Measurements from ENCODE around the gene DNAH7. TPM values are rescaled to one million over a fixed set of nuclear protein-coding genes. Genes with fewer than 3 reads are reported as not detected.

DNAH7 gene
- total and polyA plus RNA-seq, 2 of the 8 experiments (the other 6 are each of a cell fraction or from before 2014, with no cell fraction given): 0.07 to 0.08 TPM

DNA sequence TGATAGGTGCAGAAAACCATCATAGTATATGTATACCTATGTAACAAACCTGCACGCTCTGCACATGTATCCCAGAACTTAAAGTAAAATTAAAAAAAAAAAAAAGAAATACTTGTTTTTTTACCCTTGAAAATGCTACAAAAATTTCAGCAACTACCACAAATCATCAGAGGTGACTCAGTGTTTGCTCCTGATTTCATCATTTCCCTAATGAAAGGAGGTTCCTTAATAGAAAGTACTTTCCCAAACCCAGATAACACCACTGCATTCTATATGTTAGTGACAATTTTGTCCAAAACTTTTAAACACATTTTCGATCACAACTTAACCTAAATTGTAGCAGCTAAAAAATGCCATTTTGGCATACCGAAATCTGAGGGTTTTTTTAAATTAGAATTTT is 248.3 kb downstream of the DNAH7 start (continued):
- TF ChIP-seq, protein P1, sequence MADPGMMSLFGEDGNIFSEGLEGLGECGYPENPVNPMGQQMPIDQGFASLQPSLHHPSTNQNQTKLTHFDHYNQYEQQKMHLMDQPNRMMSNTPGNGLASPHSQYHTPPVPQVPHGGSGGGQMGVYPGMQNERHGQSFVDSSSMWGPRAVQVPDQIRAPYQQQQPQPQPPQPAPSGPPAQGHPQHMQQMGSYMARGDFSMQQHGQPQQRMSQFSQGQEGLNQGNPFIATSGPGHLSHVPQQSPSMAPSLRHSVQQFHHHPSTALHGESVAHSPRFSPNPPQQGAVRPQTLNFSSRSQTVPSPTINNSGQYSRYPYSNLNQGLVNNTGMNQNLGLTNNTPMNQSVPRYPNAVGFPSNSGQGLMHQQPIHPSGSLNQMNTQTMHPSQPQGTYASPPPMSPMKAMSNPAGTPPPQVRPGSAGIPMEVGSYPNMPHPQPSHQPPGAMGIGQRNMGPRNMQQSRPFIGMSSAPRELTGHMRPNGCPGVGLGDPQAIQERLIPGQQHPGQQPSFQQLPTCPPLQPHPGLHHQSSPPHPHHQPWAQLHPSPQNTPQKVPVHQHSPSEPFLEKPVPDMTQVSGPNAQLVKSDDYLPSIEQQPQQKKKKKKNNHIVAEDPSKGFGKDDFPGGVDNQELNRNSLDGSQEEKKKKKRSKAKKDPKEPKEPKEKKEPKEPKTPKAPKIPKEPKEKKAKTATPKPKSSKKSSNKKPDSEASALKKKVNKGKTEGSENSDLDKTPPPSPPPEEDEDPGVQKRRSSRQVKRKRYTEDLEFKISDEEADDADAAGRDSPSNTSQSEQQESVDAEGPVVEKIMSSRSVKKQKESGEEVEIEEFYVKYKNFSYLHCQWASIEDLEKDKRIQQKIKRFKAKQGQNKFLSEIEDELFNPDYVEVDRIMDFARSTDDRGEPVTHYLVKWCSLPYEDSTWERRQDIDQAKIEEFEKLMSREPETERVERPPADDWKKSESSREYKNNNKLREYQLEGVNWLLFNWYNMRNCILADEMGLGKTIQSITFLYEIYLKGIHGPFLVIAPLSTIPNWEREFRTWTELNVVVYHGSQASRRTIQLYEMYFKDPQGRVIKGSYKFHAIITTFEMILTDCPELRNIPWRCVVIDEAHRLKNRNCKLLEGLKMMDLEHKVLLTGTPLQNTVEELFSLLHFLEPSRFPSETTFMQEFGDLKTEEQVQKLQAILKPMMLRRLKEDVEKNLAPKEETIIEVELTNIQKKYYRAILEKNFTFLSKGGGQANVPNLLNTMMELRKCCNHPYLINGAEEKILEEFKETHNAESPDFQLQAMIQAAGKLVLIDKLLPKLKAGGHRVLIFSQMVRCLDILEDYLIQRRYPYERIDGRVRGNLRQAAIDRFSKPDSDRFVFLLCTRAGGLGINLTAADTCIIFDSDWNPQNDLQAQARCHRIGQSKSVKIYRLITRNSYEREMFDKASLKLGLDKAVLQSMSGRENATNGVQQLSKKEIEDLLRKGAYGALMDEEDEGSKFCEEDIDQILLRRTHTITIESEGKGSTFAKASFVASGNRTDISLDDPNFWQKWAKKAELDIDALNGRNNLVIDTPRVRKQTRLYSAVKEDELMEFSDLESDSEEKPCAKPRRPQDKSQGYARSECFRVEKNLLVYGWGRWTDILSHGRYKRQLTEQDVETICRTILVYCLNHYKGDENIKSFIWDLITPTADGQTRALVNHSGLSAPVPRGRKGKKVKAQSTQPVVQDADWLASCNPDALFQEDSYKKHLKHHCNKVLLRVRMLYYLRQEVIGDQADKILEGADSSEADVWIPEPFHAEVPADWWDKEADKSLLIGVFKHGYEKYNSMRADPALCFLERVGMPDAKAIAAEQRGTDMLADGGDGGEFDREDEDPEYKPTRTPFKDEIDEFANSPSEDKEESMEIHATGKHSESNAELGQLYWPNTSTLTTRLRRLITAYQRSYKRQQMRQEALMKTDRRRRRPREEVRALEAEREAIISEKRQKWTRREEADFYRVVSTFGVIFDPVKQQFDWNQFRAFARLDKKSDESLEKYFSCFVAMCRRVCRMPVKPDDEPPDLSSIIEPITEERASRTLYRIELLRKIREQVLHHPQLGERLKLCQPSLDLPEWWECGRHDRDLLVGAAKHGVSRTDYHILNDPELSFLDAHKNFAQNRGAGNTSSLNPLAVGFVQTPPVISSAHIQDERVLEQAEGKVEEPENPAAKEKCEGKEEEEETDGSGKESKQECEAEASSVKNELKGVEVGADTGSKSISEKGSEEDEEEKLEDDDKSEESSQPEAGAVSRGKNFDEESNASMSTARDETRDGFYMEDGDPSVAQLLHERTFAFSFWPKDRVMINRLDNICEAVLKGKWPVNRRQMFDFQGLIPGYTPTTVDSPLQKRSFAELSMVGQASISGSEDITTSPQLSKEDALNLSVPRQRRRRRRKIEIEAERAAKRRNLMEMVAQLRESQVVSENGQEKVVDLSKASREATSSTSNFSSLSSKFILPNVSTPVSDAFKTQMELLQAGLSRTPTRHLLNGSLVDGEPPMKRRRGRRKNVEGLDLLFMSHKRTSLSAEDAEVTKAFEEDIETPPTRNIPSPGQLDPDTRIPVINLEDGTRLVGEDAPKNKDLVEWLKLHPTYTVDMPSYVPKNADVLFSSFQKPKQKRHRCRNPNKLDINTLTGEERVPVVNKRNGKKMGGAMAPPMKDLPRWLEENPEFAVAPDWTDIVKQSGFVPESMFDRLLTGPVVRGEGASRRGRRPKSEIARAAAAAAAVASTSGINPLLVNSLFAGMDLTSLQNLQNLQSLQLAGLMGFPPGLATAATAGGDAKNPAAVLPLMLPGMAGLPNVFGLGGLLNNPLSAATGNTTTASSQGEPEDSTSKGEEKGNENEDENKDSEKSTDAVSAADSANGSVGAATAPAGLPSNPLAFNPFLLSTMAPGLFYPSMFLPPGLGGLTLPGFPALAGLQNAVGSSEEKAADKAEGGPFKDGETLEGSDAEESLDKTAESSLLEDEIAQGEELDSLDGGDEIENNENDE (IDR thresholded peaks at IDR 0.05; ENCODE audit: insufficient replicate concordance, low read length): no peak
- TF ChIP-seq KDM5A (IDR thresholded peaks at IDR 0.05; ENCODE audit: low read length): no peak
